ENCODE measurements around the gene CACNA1I.

The CACNA1I gene

GRCh38 chr22:39625569-39626537 is 55.3 kb downstream of the CACNA1I start:
- DNase-seq (ENCODE audit: low read depth) = no peak

GRCh38 chr22:39627208-39627607 is 56.7 kb downstream of the CACNA1I start:
- no peak for DNase-seq (ENCODE audit: low read depth)

GRCh38 chr22:39627865-39628562 is 57.5 kb downstream of the CACNA1I start:
- DNase-seq (ENCODE audit: low read depth) = no peak

DNA sequence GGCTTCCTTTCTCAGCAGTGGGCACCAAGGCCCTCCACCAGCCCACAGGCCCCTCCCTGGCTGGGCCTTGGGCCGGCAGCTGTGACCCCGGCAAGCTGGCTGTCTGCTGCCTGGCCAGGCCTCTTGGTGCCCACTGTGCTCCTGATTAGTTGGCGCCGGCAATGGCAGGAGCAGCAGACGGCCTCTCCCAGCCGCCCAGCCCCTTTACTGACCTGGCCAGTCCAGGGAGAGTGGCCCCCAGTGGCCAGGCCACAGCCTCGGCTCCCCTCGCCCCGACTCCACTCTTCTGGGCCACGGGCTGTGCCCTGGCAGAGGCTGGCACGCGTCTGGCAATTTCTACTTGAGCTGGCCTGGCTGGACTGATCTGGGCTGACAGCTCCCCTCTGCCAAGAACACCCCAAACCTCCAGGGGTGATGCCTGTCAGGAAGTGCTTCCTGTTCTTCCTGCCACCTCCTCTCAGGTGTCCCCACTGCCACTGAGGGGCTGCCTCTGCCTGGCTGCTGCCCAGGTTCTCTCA is 58.1 kb downstream of the CACNA1I start:
- DNase-seq (ENCODE audit: low read depth) = no peak

DNA sequence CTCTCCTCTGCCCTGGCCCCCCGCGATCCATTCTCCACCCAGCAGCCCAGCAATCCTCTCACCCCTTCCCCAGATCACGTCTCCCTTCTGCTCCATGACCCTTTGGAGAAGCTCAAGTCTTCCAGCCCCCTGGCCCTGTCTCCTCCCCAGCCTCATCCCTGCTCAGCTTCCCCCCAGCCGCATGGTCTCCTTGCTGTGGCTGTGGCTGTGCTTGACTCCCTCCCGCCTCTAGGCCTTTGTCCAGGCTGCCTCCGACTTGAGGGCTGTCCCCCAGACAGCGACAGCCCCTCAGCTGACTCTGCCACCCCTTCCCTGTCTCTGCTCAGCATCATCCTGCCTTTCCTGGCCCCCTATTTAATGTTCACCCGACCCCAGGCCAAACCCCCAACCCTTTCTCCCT is 59.3 kb downstream of the CACNA1I start:
- no peak for DNase-seq (ENCODE audit: low read depth)

- no peak for DNase-seq (ENCODE audit: low read depth)
Measured at GRCh38 chr22:39630721-39631120, 60.2 kb downstream of the CACNA1I start.

DNA sequence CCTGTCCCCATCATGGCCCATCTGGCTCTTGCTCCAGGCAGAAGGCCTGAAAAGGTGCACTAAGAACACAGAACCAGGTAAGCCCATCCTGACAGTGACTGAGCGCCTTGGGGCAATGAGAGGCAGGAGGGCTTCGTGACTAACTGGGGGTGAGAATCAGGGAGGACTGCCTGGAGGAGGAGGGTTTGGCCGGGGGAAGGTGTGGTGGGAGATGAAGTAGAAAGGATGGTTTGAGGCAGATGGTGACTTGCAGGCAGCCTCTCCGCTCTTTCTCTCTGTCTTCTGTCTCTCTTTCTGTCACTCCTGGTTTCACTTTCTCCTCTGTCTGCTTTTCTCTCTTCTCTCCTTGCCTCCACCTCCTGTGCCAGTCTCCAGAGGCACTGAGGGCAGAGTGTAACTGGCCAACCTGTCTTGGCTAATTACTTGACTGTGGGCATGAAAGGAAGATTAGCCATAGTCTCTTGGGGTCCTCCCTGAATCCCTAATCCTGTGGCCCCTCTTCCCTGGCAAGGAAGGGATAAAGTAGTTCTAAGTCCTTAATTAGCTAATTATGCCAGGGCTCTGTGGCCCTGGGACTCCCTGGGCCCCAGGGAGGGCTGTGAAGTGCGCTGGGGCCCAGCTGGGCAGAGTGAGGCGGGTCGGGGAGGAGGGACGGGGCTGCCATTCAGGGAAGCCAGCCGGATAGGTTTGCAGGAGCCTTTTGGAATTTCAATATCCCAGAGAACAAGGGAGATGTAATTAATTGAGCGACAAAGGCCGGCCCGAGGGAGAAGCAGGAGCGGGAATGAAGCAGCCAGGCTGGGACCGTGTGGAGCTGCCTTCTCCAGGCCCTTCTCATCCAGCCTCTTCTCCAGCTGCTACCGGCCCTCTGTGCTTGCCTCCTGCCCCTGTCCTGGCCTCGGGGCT is 61.1 kb downstream of the CACNA1I start:
- DNase-seq (ENCODE audit: low read depth) = no peak

- peak; percentile 92 for DNase-seq (ENCODE audit: low read depth)
Measured at GRCh38 chr22:39634530-39635405, 64.2 kb downstream of the CACNA1I start.

GRCh38 chr22:39635719-39636118 is 65.2 kb downstream of the CACNA1I start:
- peak; percentile 14 for DNase-seq (ENCODE audit: low read depth)

DNA sequence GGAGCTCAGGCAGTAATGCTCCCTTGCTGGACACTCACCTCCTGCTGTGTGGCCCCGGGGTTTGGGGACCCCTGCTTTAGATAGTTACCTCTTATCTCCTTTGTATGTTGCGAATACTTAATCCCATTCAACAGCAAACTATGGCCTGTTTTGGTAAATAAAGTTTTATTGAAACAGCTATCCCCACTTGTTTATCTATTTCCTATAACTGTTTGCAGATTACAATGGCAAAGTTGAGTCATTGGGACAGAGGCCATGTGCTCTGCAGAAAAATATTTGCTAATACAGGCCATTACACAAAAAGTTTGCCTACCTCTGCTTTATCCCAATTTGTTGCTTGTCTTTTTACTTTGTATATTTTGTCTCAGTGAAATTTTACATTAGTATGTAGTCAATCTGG is 68.4 kb downstream of the CACNA1I start:
- DNase-seq (ENCODE audit: low read depth) = peak; percentile 6

GRCh38 chr22:39641660-39642310 is 71.2 kb downstream of the CACNA1I start:
- DNase-seq (ENCODE audit: low read depth) = no peak

- DNase-seq (ENCODE audit: low read depth) = peak; percentile 77
Measured at GRCh38 chr22:39643311-39644083, 72.9 kb downstream of the CACNA1I start.

DNA sequence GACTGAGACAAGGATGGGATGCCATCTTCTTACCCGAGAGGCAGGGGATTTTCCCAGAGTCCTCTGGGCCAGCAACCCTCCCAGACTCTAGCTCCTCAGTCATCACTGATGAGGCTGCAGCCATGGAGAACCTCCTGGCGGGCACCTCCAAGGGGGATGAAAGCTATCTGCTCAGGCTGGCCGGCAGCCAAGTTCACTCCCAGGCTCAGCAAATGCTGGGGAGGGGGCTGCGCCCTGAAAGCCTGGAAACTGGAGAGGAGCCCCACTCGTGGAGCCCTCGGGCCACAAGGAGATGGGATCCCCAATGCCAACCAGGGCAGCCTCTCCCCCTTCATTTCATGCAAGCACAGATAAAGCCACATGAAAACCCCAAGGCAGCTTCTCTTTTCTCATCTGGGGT is 75.0 kb downstream of the CACNA1I start:
- no peak for DNase-seq (ENCODE audit: low read depth)

GRCh38 chr22:39646398-39647063 is 76.0 kb downstream of the CACNA1I start:
- DNase-seq (ENCODE audit: low read depth) = no peak

GRCh38 chr22:39647836-39648629 is 77.5 kb downstream of the CACNA1I start:
- no peak for DNase-seq (ENCODE audit: low read depth)

DNA sequence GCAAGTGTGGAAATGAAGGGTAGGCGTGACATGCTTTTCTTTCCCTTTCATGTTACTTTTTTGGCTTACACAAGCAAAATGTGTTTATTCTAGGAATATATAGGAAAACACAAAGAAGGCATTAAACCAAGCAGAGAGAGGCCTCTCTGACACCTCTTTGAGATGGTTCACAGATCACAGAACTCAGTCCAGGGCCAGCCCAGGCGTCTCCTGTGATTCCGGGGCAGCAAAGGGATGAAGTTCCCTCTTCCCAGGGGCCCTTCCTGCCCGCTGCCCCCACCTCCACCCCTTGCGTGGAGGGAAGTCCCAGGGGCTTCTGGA is 78.0 kb downstream of the CACNA1I start:
- no peak for DNase-seq (ENCODE audit: low read depth)

- no peak for DNase-seq (ENCODE audit: low read depth)
Measured at GRCh38 chr22:39649500-39650089, 79.0 kb downstream of the CACNA1I start.
